Tibial artery (tissue), 4 donors: ENCODE measurements around the gene GATB.

Source experiments
- DNase-seq, 2 donors: peaks; one replicate each; pipeline ENCODE4 v3.0.0-alpha.2; 2019
- H3K27ac ChIP-seq, 2 donors: fragments of 200-600 bp; sonication (generic) in 1 of 2; 1 replicate in 1 of 2; 2 replicates in 1 of 2; pipeline ENCODE4 v1.5.1; 2018 to 2019; ENCODE audit warnings: mild to moderate bottlenecking in 1 of 2
- H3K27me3 ChIP-seq, 2 donors: fragments of 200-600 bp; sonication (generic) in 1 of 2; one replicate each; pipeline versions ENCODE4 v1.5.1 to v1.6.0; 2016 to 2019
- H3K36me3 ChIP-seq, 3 donors: fragments of 200-600 bp; sonication (generic) in 2 of 3; one replicate each; pipeline ENCODE4 v1.5.1; 2016 to 2019; ENCODE audit warnings: mild to moderate bottlenecking in 2 of 3
- H3K4me1 ChIP-seq, 4 donors: fragments of 200-600 bp; sonication (generic) in 2 of 4; 1 replicate in 3 of 4; 2 replicates in 1 of 4; pipeline ENCODE4 v1.5.1; 2016 to 2019
- H3K4me3 ChIP-seq, 2 donors: fragments of 200-600 bp; sonication (generic) in 1 of 2; 1 replicate in 1 of 2; 2 replicates in 1 of 2; pipeline ENCODE4 v1.5.1; 2018 to 2019; ENCODE audit warnings: mild to moderate bottlenecking in 2 of 2
- H3K9me3 ChIP-seq, 3 donors: fragments of 200-600 bp; sonication (generic) in 1 of 3; one replicate each; pipeline ENCODE4 v1.5.1; 2016 to 2019
- CTCF ChIP-seq, 2 experiments: fragments of 200-600 bp in 1 of 2; fragments of 450-650 bp in 1 of 2; IDR thresholded peaks; one replicate each; pipeline ENCODE4 v1.5.1; 2017 to 2019; ENCODE audit warnings: antibody characterized with exemption in 2 of 2, mild to moderate bottlenecking in 1 of 2, moderate library complexity in 1 of 2
- intact Hi-C: fragments of 100-400 bp; cut with DNase I; formaldehyde crosslinking; loops from one replicate; pipeline ENCODE4 v1.15.0; 2023; ENCODE audit warnings: low total_unique reads

Gene GATB

GRCh38 chr4:151646322-151646721 lies 114.5 kb downstream of the GATB start:
- intact Hi-C loops, result no loop called here
- no peak for DNase-seq
- H3K4me3 ChIP-seq, result no peak overlapping the region
- no peaks in the 10 kb centered on the region for H3K9me3 ChIP-seq
- H3K27me3 ChIP-seq, result no peaks in the 10 kb centered on the region
- no peak for TF ChIP-seq CTCF (IDR thresholded peaks at IDR 0.05)
- peaks cover 0 to 17% (median 0%) of the 10 kb centered on the region in 3 donors for H3K36me3 ChIP-seq
- no peak overlapping the region for H3K27ac ChIP-seq
- H3K4me1 ChIP-seq, result no peaks in the 10 kb centered on the region

GRCh38 chr4:151644622-151645021 lies 116.2 kb downstream of the GATB start:
- no peaks in the 10 kb centered on the region for H3K27me3 ChIP-seq
- no peak overlapping the region for H3K27ac ChIP-seq
- H3K4me3 ChIP-seq, result no peak overlapping the region
- TF ChIP-seq CTCF (IDR thresholded peaks at IDR 0.05), result no peak
- H3K36me3 ChIP-seq, result peaks cover 0 to 4% (median 0%) of the 10 kb centered on the region in 3 donors
- no peaks in the 10 kb centered on the region for H3K9me3 ChIP-seq
- no peaks in the 10 kb centered on the region for H3K4me1 ChIP-seq
- intact Hi-C loops, result no loop called here
- DNase-seq, result no peak

- Histone ChIP-seq H3K36me3 (no peaks in the 10 kb centered on the region), H3K4me3 (no peak overlapping the region), H3K9me3 (no peaks in the 10 kb centered on the region), H3K27me3 (no peaks in the 10 kb centered on the region), H3K4me1 (no peaks in the 10 kb centered on the region), H3K27ac (no peak overlapping the region)
- no peak for DNase-seq
- intact Hi-C loops, result no loop called here
- TF ChIP-seq CTCF (IDR thresholded peaks at IDR 0.05), result no peak
These were observed 117.2 kb downstream of the GATB start for GRCh38 chr4:151643564-151643963.

- no peaks in the 10 kb centered on the region for H3K9me3 ChIP-seq
- no peak for TF ChIP-seq CTCF (IDR thresholded peaks at IDR 0.05)
- H3K4me3 ChIP-seq, result no peak overlapping the region
- no peak overlapping the region for H3K27ac ChIP-seq
- no peaks in the 10 kb centered on the region for H3K27me3 ChIP-seq
- intact Hi-C loops, result no loop called here
- no peaks in the 10 kb centered on the region for H3K36me3 ChIP-seq
- no peak for DNase-seq
- H3K4me1 ChIP-seq, result no peaks in the 10 kb centered on the region
These were observed 118.8 kb downstream of the GATB start for GRCh38 chr4:151641983-151642382.

GRCh38 chr4:151641167-151641566 lies 119.6 kb downstream of the GATB start:
- no peaks in the 10 kb centered on the region for H3K4me1 ChIP-seq
- no peak overlapping the region for H3K27ac ChIP-seq
- H3K27me3 ChIP-seq, result no peaks in the 10 kb centered on the region
- no peak for TF ChIP-seq CTCF (IDR thresholded peaks at IDR 0.05)
- no peak overlapping the region for H3K4me3 ChIP-seq
- no peaks in the 10 kb centered on the region for H3K36me3 ChIP-seq
- no peak for DNase-seq
- intact Hi-C loops, result no loop called here
- no peaks in the 10 kb centered on the region for H3K9me3 ChIP-seq

GRCh38 chr4:151640381-151640780 lies 120.4 kb downstream of the GATB start:
- no peak for TF ChIP-seq CTCF (IDR thresholded peaks at IDR 0.05)
- Histone ChIP-seq H3K4me3 (no peak overlapping the region), H3K4me1 (no peaks in the 10 kb centered on the region), H3K9me3 (no peaks in the 10 kb centered on the region), H3K27me3 (no peaks in the 10 kb centered on the region), H3K27ac (no peak overlapping the region), H3K36me3 (no peaks in the 10 kb centered on the region)
- no peak for DNase-seq
- intact Hi-C loops, result no loop called here
